ENCODE measurements around the gene CARMIL1.

CARMIL1 gene

GRCh38 chr6:25359191-25359861 lies 80.2 kb downstream of the CARMIL1 start:
- Histone ChIP-seq H3K27me3 (no peaks in the 10 kb centered on the region), H3K27ac (no peak overlapping the region), H3K36me3 (no peaks in the 10 kb centered on the region), H3K4me3 (ENCODE audit: low read depth in 1 of 2, low read length in 1 of 2) (no peak overlapping the region), H3K4me1 (ENCODE audit: control insufficient read depth in 1 of 2, insufficient read depth in 1 of 2, low read depth in 1 of 2, low read length in 1 of 2) (no peaks in the 10 kb centered on the region), H3K9me3 (no peaks in the 10 kb centered on the region)
- TF ChIP-seq CTCF (IDR thresholded peaks at IDR 0.05): no peak

- Histone ChIP-seq H3K27ac (no peak overlapping the region), H3K9me3 (no peaks in the 10 kb centered on the region), H3K27me3 (no peaks in the 10 kb centered on the region), H3K4me1 (ENCODE audit: control insufficient read depth in 1 of 2, insufficient read depth in 1 of 2, low read depth in 1 of 2, low read length in 1 of 2) (no peaks in the 10 kb centered on the region), H3K36me3 (no peaks in the 10 kb centered on the region), H3K4me3 (ENCODE audit: low read depth in 1 of 2, low read length in 1 of 2) (no peak overlapping the region)
- TF ChIP-seq CTCF (IDR thresholded peaks at IDR 0.05): no peak
Measured at GRCh38 chr6:25359891-25360290, 80.7 kb downstream of the CARMIL1 start.

GRCh38 chr6:25360621-25361020 lies 81.4 kb downstream of the CARMIL1 start:
- Histone ChIP-seq H3K4me1 (ENCODE audit: control insufficient read depth in 1 of 2, insufficient read depth in 1 of 2, low read depth in 1 of 2, low read length in 1 of 2) (no peaks in the 10 kb centered on the region), H3K36me3 (no peaks in the 10 kb centered on the region), H3K9me3 (no peaks in the 10 kb centered on the region), H3K4me3 (ENCODE audit: low read depth in 1 of 2, low read length in 1 of 2) (no peak overlapping the region), H3K27me3 (no peaks in the 10 kb centered on the region), H3K27ac (no peak overlapping the region)
- TF ChIP-seq CTCF (IDR thresholded peaks at IDR 0.05): no peak

GRCh38 chr6:25363427-25363826 lies 84.3 kb downstream of the CARMIL1 start:
- Histone ChIP-seq H3K36me3 (no peaks in the 10 kb centered on the region), H3K27ac (no peak overlapping the region), H3K27me3 (no peaks in the 10 kb centered on the region), H3K4me3 (ENCODE audit: low read depth in 1 of 2, low read length in 1 of 2) (no peak overlapping the region), H3K4me1 (ENCODE audit: control insufficient read depth in 1 of 2, insufficient read depth in 1 of 2, low read depth in 1 of 2, low read length in 1 of 2) (no peaks in the 10 kb centered on the region), H3K9me3 (no peaks in the 10 kb centered on the region)
- no peak for TF ChIP-seq CTCF (IDR thresholded peaks at IDR 0.05)

- no peak for TF ChIP-seq CTCF (IDR thresholded peaks at IDR 0.05)
- H3K27ac ChIP-seq: no peak overlapping the region
- no peaks in the 10 kb centered on the region for H3K27me3 ChIP-seq
- no peak overlapping the region for H3K4me3 ChIP-seq (ENCODE audit: low read depth in 1 of 2, low read length in 1 of 2)
- no peaks in the 10 kb centered on the region for H3K36me3 ChIP-seq
- H3K9me3 ChIP-seq: no peaks in the 10 kb centered on the region
- no peaks in the 10 kb centered on the region for H3K4me1 ChIP-seq (ENCODE audit: control insufficient read depth in 1 of 2, insufficient read depth in 1 of 2, low read depth in 1 of 2, low read length in 1 of 2)
Measured at GRCh38 chr6:25365154-25365553, 86.0 kb downstream of the CARMIL1 start.

Data from neutrophil (primary cell).